ENCODE measurements around the gene PARL. TPM values are rescaled to one million over a fixed set of nuclear protein-coding genes. Genes with fewer than 3 reads are reported as not detected.

The PARL gene
- total and polyA plus RNA-seq, 2 of the 13 experiments (the other 11 are each of a cell fraction or from before 2014, with no cell fraction given): 46.3 to 58.6 TPM

DNA sequence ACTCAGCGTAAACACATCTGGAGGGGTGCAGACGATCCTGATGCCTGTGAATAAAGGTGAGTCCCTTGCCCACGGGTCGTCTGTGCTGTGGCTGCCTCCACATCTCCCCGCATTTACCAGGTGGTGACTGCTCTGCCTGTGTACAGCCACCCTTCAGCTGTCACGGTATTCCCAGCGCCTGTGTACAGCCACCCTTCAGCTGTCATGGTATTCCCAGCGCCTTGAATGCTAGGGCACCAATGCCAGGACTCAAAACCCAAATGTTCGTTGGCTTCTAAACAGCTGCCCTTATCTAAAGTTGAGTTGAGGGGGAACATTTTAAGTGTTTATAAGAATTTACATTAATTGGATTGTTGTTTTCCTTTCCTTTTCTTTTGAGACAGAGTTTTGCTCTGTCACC is 86.7 kb downstream of the PARL start:
- no TSS peak for BruUV-seq (replicated peaks)
- peak; percentile 36; the same call in 2 of the 3 replicates for ATAC-seq
- Histone ChIP-seq H3K4me1 (ENCODE audit: insufficient read depth, low read length) (no peaks in the 10 kb centered on the region), H2AFZ (ENCODE audit: low read length) (no peak overlapping the region), H3K4me3 (replicated peaks in 1 of 3; ENCODE audit: insufficient read depth in 1 of 3, low read depth in 2 of 3, low read length in 3 of 3) (no peak overlapping the region), H3K79me2 (ENCODE audit: insufficient read depth, low read length) (no peaks in the 10 kb centered on the region), H3K4me2 (ENCODE audit: low read depth, low read length) (no peak overlapping the region), H3K27me3 (ENCODE audit: control insufficient read depth in 1 of 2, insufficient read depth in 2 of 2, low read length in 2 of 2) (no peaks in the 10 kb centered on the region), H4K20me1 (ENCODE audit: insufficient read depth, low read length) (no peaks in the 10 kb centered on the region), H3K9ac (ENCODE audit: insufficient read depth, low read depth, low read length) (no peak overlapping the region), H3K36me3 (replicated peaks in 1 of 2; ENCODE audit: control insufficient read depth in 1 of 2, insufficient read depth in 2 of 2, low read length in 2 of 2) (peaks cover 23 to 62% of the 10 kb centered on the region in 2 experiments), H3K27ac (ENCODE audit: extremely low read length, insufficient read depth, low read length) (no peak overlapping the region), H3K9me3 (ENCODE audit: low read length) (no peaks in the 10 kb centered on the region)
- POLR2A ChIA-PET: no interaction called here
- CTCF ChIA-PET (ENCODE audit: low intra/inter-chr PET ratio, low total read pairs): no interaction called here
- in situ Hi-C loops (cut with HindIII; ENCODE audit: extremely low pct_ligation_motif_present, low pct_unique_long_range_greater_than_20kb) (no loop called here), intact Hi-C loops (cut with micrococcal nuclease; ENCODE audit: unreplicated experiment) (no loop called here)
- FAIRE-seq: no peak
- 98% methylated on average over 8 of the region's 9 CpGs for WGBS (ENCODE audit: low lambda C conversion rate)
- no peak for DNase-seq (ENCODE audit: low spot score)
- TF ChIP-seq, protein P1, sequence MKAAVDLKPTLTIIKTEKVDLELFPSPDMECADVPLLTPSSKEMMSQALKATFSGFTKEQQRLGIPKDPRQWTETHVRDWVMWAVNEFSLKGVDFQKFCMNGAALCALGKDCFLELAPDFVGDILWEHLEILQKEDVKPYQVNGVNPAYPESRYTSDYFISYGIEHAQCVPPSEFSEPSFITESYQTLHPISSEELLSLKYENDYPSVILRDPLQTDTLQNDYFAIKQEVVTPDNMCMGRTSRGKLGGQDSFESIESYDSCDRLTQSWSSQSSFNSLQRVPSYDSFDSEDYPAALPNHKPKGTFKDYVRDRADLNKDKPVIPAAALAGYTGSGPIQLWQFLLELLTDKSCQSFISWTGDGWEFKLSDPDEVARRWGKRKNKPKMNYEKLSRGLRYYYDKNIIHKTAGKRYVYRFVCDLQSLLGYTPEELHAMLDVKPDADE (CRISPR knock-in tag; IDR thresholded peaks at IDR 0.05): no peak
- TF ChIP-seq ZNF224 (CRISPR knock-in tag; IDR thresholded peaks at IDR 0.05) (no peak), SIX4 (CRISPR knock-in tag; IDR thresholded peaks at IDR 0.05) (no peak), GATAD1 (CRISPR knock-in tag; IDR thresholded peaks at IDR 0.05) (no peak), ZNF615 (CRISPR knock-in tag; IDR thresholded peaks at IDR 0.05; ENCODE audit: borderline replicate concordance) (no peak), ZNF136 (CRISPR knock-in tag; IDR thresholded peaks at IDR 0.05; ENCODE audit: low read depth) (no peak), NFYC (CRISPR knock-in tag; IDR thresholded peaks at IDR 0.05) (no peak), TFAP4 (IDR thresholded peaks at IDR 0.05; ENCODE audit: borderline replicate concordance, low read depth) (no peak), GRHL1 (CRISPR knock-in tag; conservative IDR thresholded peaks at IDR 0.05) (no peak)

Data from HepG2 (cell line).